Measurements from ENCODE around the gene C1QTNF7.

Gene C1QTNF7

GRCh38 chr4:15410750-15411149, 17.1 kb upstream of the C1QTNF7 start (continued):
- TF ChIP-seq FEZF1 (tag by site-specific recombination; IDR thresholded peaks at IDR 0.05) (no peak), TCF7L2 (IDR thresholded peaks at IDR 0.05; ENCODE audit: borderline replicate concordance, low read depth, low read length) (no peak), ZNF341 (tag by site-specific recombination; IDR thresholded peaks at IDR 0.05; ENCODE audit: low read depth) (no peak), ZNF585B (tag by site-specific recombination; IDR thresholded peaks at IDR 0.05) (no peak), ZNF169 (tag by site-specific recombination; IDR thresholded peaks at IDR 0.05) (no peak), ZNF19 (tag by site-specific recombination; IDR thresholded peaks at IDR 0.05; ENCODE audit: low read depth) (no peak), ZNF248 (tag by site-specific recombination; IDR thresholded peaks at IDR 0.05) (no peak)

- Histone ChIP-seq H3K36me3 (ENCODE audit: control insufficient read depth in 2 of 2, insufficient read depth in 1 of 2, low read length in 2 of 2) (no peaks in the 10 kb centered on the region), H3K27ac (ENCODE audit: extremely low read depth, low read depth, low read length) (no peak overlapping the region), H3K4me1 (ENCODE audit: control insufficient read depth, insufficient read depth, low read length) (no peaks in the 10 kb centered on the region), H3K4me3 (ENCODE audit: low read depth, low read length) (no peak overlapping the region), H3K9me3 (ENCODE audit: control insufficient read depth, insufficient read depth, low read depth, low read length) (no peaks in the 10 kb centered on the region)
- CTCF ChIA-PET: no interaction called here
- TF ChIP-seq ZFHX2 (tag by site-specific recombination; conservative IDR thresholded peaks at IDR 0.05) (no peak), HIC1 (tag by site-specific recombination; IDR thresholded peaks at IDR 0.05) (no peak), PRDM6 (tag by site-specific recombination; IDR thresholded peaks at IDR 0.05) (no peak), PRDM1 (tag by site-specific recombination; IDR thresholded peaks at IDR 0.05) (no peak), ZNF449 (tag by site-specific recombination; IDR thresholded peaks at IDR 0.05) (no peak), GLIS1 (tag by site-specific recombination; IDR thresholded peaks at IDR 0.05) (no peak), KLF10 (tag by site-specific recombination; IDR thresholded peaks at IDR 0.05) (no peak), ZNF639 (tag by site-specific recombination; IDR thresholded peaks at IDR 0.05) (no peak), OVOL3 (tag by site-specific recombination; IDR thresholded peaks at IDR 0.05) (no peak), ZNF157 (tag by site-specific recombination; IDR thresholded peaks at IDR 0.05) (no peak), ZBTB44 (tag by site-specific recombination; IDR thresholded peaks at IDR 0.05) (no peak), ZNF354C (tag by site-specific recombination; IDR thresholded peaks at IDR 0.05; ENCODE audit: borderline replicate concordance, low read depth) (no peak), HOXA7 (CRISPR knock-in tag; IDR thresholded peaks at IDR 0.05; ENCODE audit: borderline replicate concordance) (no peak), EGR2 (tag by site-specific recombination; IDR thresholded peaks at IDR 0.05; ENCODE audit: low read depth) (no peak), MEIS1 (CRISPR knock-in tag; IDR thresholded peaks at IDR 0.05; ENCODE audit: borderline replicate concordance) (no peak), PATZ1 (tag by site-specific recombination; IDR thresholded peaks at IDR 0.05) (no peak), IKZF3 (tag by site-specific recombination; IDR thresholded peaks at IDR 0.05) (no peak)
- POLR2A ChIA-PET: no interaction called here
Observed at GRCh38 chr4:15412461-15412860, 15.4 kb upstream of the C1QTNF7 start.
